HEK293 (cell line): ENCODE data around the gene ASAH2B.

Experiments
- INSM2 ChIP-seq: fragments of 450-650 bp; formaldehyde crosslinking; IDR thresholded peaks from 2 replicates; pipeline ENCODE4 v1.5.1; 2016; ENCODE audit warnings: missing biosample characterization, missing genetic modification characterization
- SCRT1 ChIP-seq: fragments of 450-650 bp; formaldehyde crosslinking; IDR thresholded peaks from 2 replicates; pipeline ENCODE4 v1.5.1; 2016; ENCODE audit warnings: missing biosample characterization, missing genetic modification characterization, borderline replicate concordance
- SP3 ChIP-seq: fragments of 450-650 bp; formaldehyde crosslinking; IDR thresholded peaks from 2 replicates; pipeline ENCODE4 v1.5.1; 2016; ENCODE audit warnings: missing biosample characterization, missing genetic modification characterization
- ZBTB10 ChIP-seq: fragments of 450-650 bp; formaldehyde crosslinking; IDR thresholded peaks from 2 replicates; pipeline ENCODE4 v1.5.1; 2016; ENCODE audit warnings: missing biosample characterization, missing genetic modification characterization
- ZBTB11 ChIP-seq: fragments of 450-650 bp; formaldehyde crosslinking; conservative IDR thresholded peaks from 2 replicates; pipeline ENCODE4 v1.5.1; 2016; ENCODE audit warnings: low read depth, missing biosample characterization, missing genetic modification characterization
- ZBTB44 ChIP-seq: fragments of 450-650 bp; IDR thresholded peaks from 2 replicates; pipeline ENCODE4 v1.5.1; 2018; ENCODE audit warnings: missing biosample characterization, mild to moderate bottlenecking, missing genetic modification characterization
- ZBTB49 ChIP-seq: fragments of 450-650 bp; formaldehyde crosslinking; IDR thresholded peaks from 2 replicates; pipeline ENCODE4 v1.5.1; 2016; ENCODE audit warnings: missing biosample characterization, missing genetic modification characterization, low read depth
- ZFP3 ChIP-seq: fragments of 450-650 bp; formaldehyde crosslinking; IDR thresholded peaks from 2 replicates; pipeline ENCODE4 v1.5.1; 2016; ENCODE audit warnings: low read depth, missing biosample characterization, missing genetic modification characterization
- ZNF169 ChIP-seq: fragments of 450-650 bp; formaldehyde crosslinking; IDR thresholded peaks from 2 replicates; pipeline ENCODE4 v1.5.1; 2016; ENCODE audit warnings: missing biosample characterization, missing genetic modification characterization
- ZNF311 ChIP-seq: fragments of 450-650 bp; formaldehyde crosslinking; IDR thresholded peaks from 2 replicates; pipeline ENCODE4 v1.5.1; 2017; ENCODE audit warnings: missing biosample characterization, missing genetic modification characterization, borderline replicate concordance
- ZNF394 ChIP-seq: fragments of 450-650 bp; formaldehyde crosslinking; IDR thresholded peaks from 2 replicates; pipeline ENCODE4 v1.5.1; 2016; ENCODE audit warnings: missing biosample characterization, missing genetic modification characterization, mild to moderate bottlenecking, moderate library complexity, borderline replicate concordance
- ZNF398 ChIP-seq: fragments of 450-650 bp; formaldehyde crosslinking; IDR thresholded peaks from 2 replicates; pipeline ENCODE4 v1.5.1; 2017; ENCODE audit warnings: missing biosample characterization, missing genetic modification characterization
- ZNF449 ChIP-seq: fragments of 450-650 bp; formaldehyde crosslinking; IDR thresholded peaks from 2 replicates; pipeline ENCODE4 v1.5.1; 2017; ENCODE audit warnings: missing biosample characterization, mild to moderate bottlenecking, missing genetic modification characterization, moderate library complexity
- ZNF571 ChIP-seq: fragments of 450-650 bp; formaldehyde crosslinking; IDR thresholded peaks from 2 replicates; pipeline ENCODE4 v1.5.0; 2017; ENCODE audit warnings: missing biosample characterization, missing genetic modification characterization
- ZNF621 ChIP-seq: fragments of 450-650 bp; formaldehyde crosslinking; IDR thresholded peaks from 2 replicates; pipeline ENCODE4 v1.5.1; 2017; ENCODE audit warnings: missing biosample characterization, missing genetic modification characterization
- ZNF639 ChIP-seq: fragments of 450-650 bp; formaldehyde crosslinking; IDR thresholded peaks from 2 replicates; pipeline ENCODE4 v1.5.1; 2016; ENCODE audit warnings: missing biosample characterization, missing genetic modification characterization
- ZNF645 ChIP-seq: fragments of 450-650 bp; formaldehyde crosslinking; IDR thresholded peaks from 2 replicates; pipeline ENCODE4; 2016; ENCODE audit warnings: missing biosample characterization, missing genetic modification characterization
- ZNF654 ChIP-seq: fragments of 450-650 bp; formaldehyde crosslinking; IDR thresholded peaks from 2 replicates; pipeline ENCODE4 v1.5.1; 2016; ENCODE audit warnings: low read depth, missing biosample characterization, missing genetic modification characterization
- ZNF777 ChIP-seq: fragments of 450-650 bp; formaldehyde crosslinking; IDR thresholded peaks from 2 replicates; pipeline ENCODE4 v1.5.1; 2017; ENCODE audit warnings: missing biosample characterization, missing genetic modification characterization, borderline replicate concordance

The ASAH2B gene

GRCh38 chr10:50739618-50740292 lies at the start of gene ASAH2B (continued):
- peak; percentile 35; the same call in 1 of the 2 replicates for TF ChIP-seq ZBTB10 (tag by site-specific recombination)
- no peak for TF ChIP-seq ZNF311 (tag by site-specific recombination)
- TF ChIP-seq ZNF571 (tag by site-specific recombination) = no peak
- no peak for TF ChIP-seq ZNF449 (tag by site-specific recombination)
- TF ChIP-seq ZBTB44 (tag by site-specific recombination) = no peak
- TF ChIP-seq ZNF654 (tag by site-specific recombination) = no peak
- no peak for TF ChIP-seq ZBTB49
- TF ChIP-seq ZNF169 = no peak
- TF ChIP-seq SP3 = no peak
- peak; percentile 98 for TF ChIP-seq ZBTB11 (tag by site-specific recombination)
- TF ChIP-seq ZNF621 (tag by site-specific recombination) = no peak
- peak; percentile 69; the same call in 1 of the 2 replicates for TF ChIP-seq SCRT1 (tag by site-specific recombination)
- TF ChIP-seq ZFP3 = no peak
- no peak for TF ChIP-seq ZNF777 (tag by site-specific recombination)
- TF ChIP-seq ZNF398 (tag by site-specific recombination) = no peak
- 0 out of 2 replicates have a peak, but pooled peaks have one; percentile 2 for TF ChIP-seq ZNF394 (tag by site-specific recombination)
- TF ChIP-seq ZNF645 (tag by site-specific recombination) = no peak
- TF ChIP-seq INSM2 (tag by site-specific recombination) = no peak
- no peak for TF ChIP-seq ZNF639
